Natural killer cell (primary cell): ENCODE measurements around the gene HPGDS. TPM values are rescaled to one million over a fixed set of nuclear protein-coding genes. Genes with fewer than 3 reads are reported as not detected.
"Not testable (repeated sequence)": the region's sequence is repeated elsewhere in the genome, so short reads cannot be mapped to it uniquely, and the experiment has no call there.

Experiments used
- ATAC-seq, 3 donors: fragments of 150-1000 bp in 2 of 3; fragments of 200-7000 bp in 1 of 3; cut with Tn5 transposase; 1 replicate in 1 of 3; 2 replicates in 2 of 3; pipeline ENCODE4 v1.10.0; 2021; ENCODE audit warnings: mild to moderate bottlenecking in 2 of 3, moderate library complexity in 2 of 3
- DNase-seq, 2 donors: peaks; one replicate each; pipeline versions ENCODE4 v3.0.0 to v3.0.0-alpha.2; 2013 to 2021; ENCODE audit warnings: mixed read lengths in 1 of 2
- H3K27ac ChIP-seq: one replicate; pipeline ENCODE4 v1.5.1; 2013; ENCODE audit warnings: mild to moderate bottlenecking, low read length
- H3K27me3 ChIP-seq: one replicate; pipeline ENCODE4 v1.6.1; 2013; ENCODE audit warnings: low read length; ENCODE audit not compliant: control insufficient read depth, insufficient read depth
- H3K36me3 ChIP-seq: one replicate; pipeline ENCODE4 v1.6.1; 2013; ENCODE audit warnings: low read length; ENCODE audit not compliant: control insufficient read depth, insufficient read depth
- H3K4me1 ChIP-seq: one replicate; pipeline ENCODE4 v1.6.1; 2013; ENCODE audit warnings: low read length; ENCODE audit not compliant: control insufficient read depth, insufficient read depth
- H3K4me3 ChIP-seq: one replicate; pipeline ENCODE4 v1.5.1; 2013; ENCODE audit warnings: low read length
- H3K9me3 ChIP-seq: one replicate; pipeline ENCODE4 v1.6.1; 2013; ENCODE audit warnings: low read length; ENCODE audit not compliant: control insufficient read depth, insufficient read depth
- H3K27ac Mint-ChIP-seq, 2 donors: one replicate each; pipeline ENCODE4 v1.8.0; 2022; ENCODE audit warnings: mild to moderate bottlenecking in 2 of 2, mixed read lengths in 2 of 2, moderate library complexity in 1 of 2
- H3K27me3 Mint-ChIP-seq, 2 donors: one replicate each; pipeline ENCODE4 v1.8.0; 2022; ENCODE audit warnings: low read depth in 2 of 2, mixed read lengths in 2 of 2
- H3K36me3 Mint-ChIP-seq: one replicate; pipeline ENCODE4 v1.8.0; 2022; ENCODE audit warnings: mixed read lengths
- H3K4me1 Mint-ChIP-seq, 2 donors: one replicate each; pipeline ENCODE4 v1.8.0; 2022; ENCODE audit warnings: mixed read lengths in 2 of 2
- H3K4me3 Mint-ChIP-seq: one replicate; pipeline ENCODE4 v1.8.0; 2022; ENCODE audit warnings: mild to moderate bottlenecking, moderate library complexity, mixed read lengths
- H3K9me3 Mint-ChIP-seq, 2 donors: one replicate each; pipeline ENCODE4 v1.8.0; 2022; ENCODE audit warnings: mixed read lengths in 2 of 2
- WGBS: methylation state at CpG from one replicate; pipeline ENCODE4 v1.1.7; 2013; ENCODE audit warnings: missing lambda C conversion rate; ENCODE audit not compliant: insufficient coverage; 5-methylcytosine and 5-hydroxymethylcytosine counted together
- intact Hi-C: fragments of 100-400 bp; cut with micrococcal nuclease; formaldehyde crosslinking; loops from one replicate; pipeline ENCODE4 v1.14.2; 2022
- total RNA-seq, 4 donors: library from RNA; stranded (reverse); fragments of 120-200 nt in 1 of 4; gene quantifications; one replicate each; pipeline versions ENCODE4 v1.2.3 to v1.2.4, GENCODE V29; 2013 to 2022
- TF ChIP-seq, protein P1 (sequence below): fragments of 200-600 bp; IDR thresholded peaks from one replicate; pipeline ENCODE4 v1.8.0; 2022; ENCODE audit warnings: antibody characterized with exemption

The HPGDS gene
- total RNA-seq, 3 donors from 2014 or later (not counting 1 experiment from before 2014, with no cell fraction given), result 0.36 to 4.3 TPM; not detected in 1

GRCh38 chr4:94329933-94330332 is 12.7 kb downstream of the HPGDS start:
- Histone ChIP-seq H3K4me1 (no peaks in the 10 kb centered on the region), H3K4me3 (no peak overlapping the region), H3K27me3 (no peaks in the 10 kb centered on the region), H3K27ac (no peak overlapping the region), H3K9me3 (peaks cover 21% of the 10 kb centered on the region), H3K36me3 (no peaks in the 10 kb centered on the region)
- DNase-seq (no peak), ATAC-seq (no peak)
- TF ChIP-seq, protein P1, sequence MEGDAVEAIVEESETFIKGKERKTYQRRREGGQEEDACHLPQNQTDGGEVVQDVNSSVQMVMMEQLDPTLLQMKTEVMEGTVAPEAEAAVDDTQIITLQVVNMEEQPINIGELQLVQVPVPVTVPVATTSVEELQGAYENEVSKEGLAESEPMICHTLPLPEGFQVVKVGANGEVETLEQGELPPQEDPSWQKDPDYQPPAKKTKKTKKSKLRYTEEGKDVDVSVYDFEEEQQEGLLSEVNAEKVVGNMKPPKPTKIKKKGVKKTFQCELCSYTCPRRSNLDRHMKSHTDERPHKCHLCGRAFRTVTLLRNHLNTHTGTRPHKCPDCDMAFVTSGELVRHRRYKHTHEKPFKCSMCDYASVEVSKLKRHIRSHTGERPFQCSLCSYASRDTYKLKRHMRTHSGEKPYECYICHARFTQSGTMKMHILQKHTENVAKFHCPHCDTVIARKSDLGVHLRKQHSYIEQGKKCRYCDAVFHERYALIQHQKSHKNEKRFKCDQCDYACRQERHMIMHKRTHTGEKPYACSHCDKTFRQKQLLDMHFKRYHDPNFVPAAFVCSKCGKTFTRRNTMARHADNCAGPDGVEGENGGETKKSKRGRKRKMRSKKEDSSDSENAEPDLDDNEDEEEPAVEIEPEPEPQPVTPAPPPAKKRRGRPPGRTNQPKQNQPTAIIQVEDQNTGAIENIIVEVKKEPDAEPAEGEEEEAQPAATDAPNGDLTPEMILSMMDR, result no peak
- peaks cover 0 to 6% of the 10 kb centered on the region in 2 donors for H3K4me1 Mint-ChIP-seq
- H3K27me3 Mint-ChIP-seq, result peaks cover 0 to 3% of the 10 kb centered on the region in 2 donors
- peaks cover 13% of the 10 kb centered on the region for H3K36me3 Mint-ChIP-seq
- 77% methylated on average over 1 of the region's 1 CpG for WGBS
- peaks cover 2 to 7% of the 10 kb centered on the region in 2 donors for H3K9me3 Mint-ChIP-seq
- no peak overlapping the region for H3K4me3 Mint-ChIP-seq
- intact Hi-C loops, result no loop called here
- no peak overlapping the region for H3K27ac Mint-ChIP-seq

DNA sequence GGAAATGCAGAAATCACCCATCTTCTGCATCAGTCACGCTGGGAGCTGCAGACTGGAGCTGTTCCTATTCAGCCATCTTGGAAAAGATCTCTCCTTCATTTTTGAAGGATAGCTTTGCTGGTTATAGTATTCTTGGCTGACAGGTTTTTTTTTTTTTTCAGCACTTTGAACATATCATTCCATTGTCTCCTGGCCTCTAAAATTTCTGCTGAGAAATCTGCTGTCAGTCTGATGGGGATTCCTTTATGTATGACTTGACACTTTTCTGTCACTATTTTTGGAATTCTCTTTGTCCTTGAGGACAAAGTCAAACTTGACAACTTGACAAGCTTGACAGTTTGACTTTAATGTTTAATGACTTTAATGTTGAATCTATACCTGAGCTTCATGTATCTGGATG is 16.8 kb downstream of the HPGDS start:
- Histone ChIP-seq H3K4me3 (no peak overlapping the region), H3K27ac (no peak overlapping the region), H3K27me3 (no peaks in the 10 kb centered on the region), H3K4me1 (no peaks in the 10 kb centered on the region), H3K9me3 (peaks cover 21% of the 10 kb centered on the region), H3K36me3 (no peaks in the 10 kb centered on the region)
- no peak for ATAC-seq
- TF ChIP-seq, protein P1, result no peak
- intact Hi-C loops, result no loop called here
- H3K36me3 Mint-ChIP-seq, result peaks cover 19% of the 10 kb centered on the region
- DNase-seq, result no peak
- H3K27ac Mint-ChIP-seq, result no peak overlapping the region
- H3K27me3 Mint-ChIP-seq, result peaks cover 0 to 3% of the 10 kb centered on the region in 2 donors
- H3K9me3 Mint-ChIP-seq, result peaks cover 7 to 12% of the 10 kb centered on the region in 2 donors
- H3K4me3 Mint-ChIP-seq, result no peak overlapping the region
- WGBS, result 100% methylated on average over 1 of the region's 1 CpG
- no peaks in the 10 kb centered on the region for H3K4me1 Mint-ChIP-seq

DNA sequence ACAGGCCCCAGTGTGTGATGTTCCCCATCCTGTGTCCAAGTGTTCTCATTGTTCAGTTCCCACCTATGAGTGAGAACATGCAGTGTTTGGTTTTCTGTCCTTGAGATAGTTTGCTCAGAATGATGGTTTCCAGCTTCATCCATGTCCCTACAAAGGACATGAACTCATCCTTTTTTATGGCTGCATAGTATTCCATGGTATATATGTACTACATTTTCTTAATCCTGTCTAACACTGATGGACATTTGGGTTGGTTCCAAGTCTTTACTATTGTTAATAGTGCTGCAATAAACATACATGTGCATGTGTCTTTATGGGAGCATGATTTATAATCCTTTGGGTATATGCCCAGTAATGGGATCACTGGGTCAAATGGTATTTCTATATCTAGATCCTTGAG is 22.7 kb downstream of the HPGDS start:
- not testable (repeated sequence) for H3K36me3 Mint-ChIP-seq

DNA sequence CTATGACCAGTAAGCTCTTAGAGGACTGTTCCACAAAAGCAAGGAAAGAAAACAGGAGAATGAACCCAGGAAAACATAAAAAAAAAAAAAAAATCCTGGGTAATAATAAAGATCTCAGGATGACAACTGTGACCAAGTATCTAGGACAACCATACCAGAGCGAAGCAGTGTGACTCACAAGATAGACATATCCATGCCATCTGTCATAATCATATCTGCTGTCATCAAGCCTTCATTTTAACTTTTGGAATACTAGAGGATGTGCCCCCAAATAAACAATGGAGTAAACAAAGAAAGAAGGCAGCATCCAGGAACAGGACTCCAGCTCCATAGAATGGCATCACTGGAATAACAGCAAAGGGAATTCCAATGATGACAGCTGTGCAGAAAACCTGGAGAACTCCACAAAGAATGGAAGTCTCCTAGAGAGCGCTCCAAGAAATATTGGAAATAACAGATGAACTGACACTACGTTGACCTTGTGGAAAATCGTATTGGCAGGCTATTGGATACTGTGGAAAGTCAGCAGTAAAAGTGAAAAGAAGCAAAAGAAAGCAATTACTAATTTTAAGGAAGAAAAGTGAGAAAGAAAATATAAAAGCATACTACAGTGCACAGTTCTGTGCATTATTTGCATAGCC is 35.3 kb downstream of the HPGDS start:
- H3K36me3 ChIP-seq, result no peaks in the 10 kb centered on the region
- intact Hi-C loops, result loop anchor here (1.0 kb wide), 1 partner anchor 15 kb away; no protein-coding TSS in a partner anchor
- TF ChIP-seq, protein P1, result no peak
- H3K4me3 Mint-ChIP-seq, result no peak overlapping the region
- H3K27ac ChIP-seq, result no peak overlapping the region
- WGBS, result 92% methylated on average over 4 of the region's 4 CpGs
- no peaks in the 10 kb centered on the region for H3K4me1 ChIP-seq
- DNase-seq (no peak), ATAC-seq (no peak)
- H3K27ac Mint-ChIP-seq, result no peak overlapping the region
- H3K4me3 ChIP-seq, result no peak overlapping the region
- H3K36me3 Mint-ChIP-seq, result peaks cover 8% of the 10 kb centered on the region
- peaks cover 0 to 2% of the 10 kb centered on the region in 2 donors for H3K9me3 Mint-ChIP-seq
- H3K27me3 Mint-ChIP-seq, result no peaks in the 10 kb centered on the region
- no peaks in the 10 kb centered on the region for H3K9me3 ChIP-seq
- no peaks in the 10 kb centered on the region for H3K27me3 ChIP-seq
- H3K4me1 Mint-ChIP-seq, result no peaks in the 10 kb centered on the region

More for the DNA sequence above, 22.7 kb downstream of the HPGDS start:
- intact Hi-C loops, H3K4me3 ChIP-seq, H3K36me3 ChIP-seq, H3K4me1 ChIP-seq, H3K9me3 ChIP-seq, H3K27ac Mint-ChIP-seq, H3K27me3 Mint-ChIP-seq, ATAC-seq, H3K4me3 Mint-ChIP-seq, DNase-seq, H3K4me1 Mint-ChIP-seq, H3K27ac ChIP-seq, H3K27me3 ChIP-seq: not testable (repeated sequence)
- peaks cover 5 to 12% of the 10 kb centered on the region in 2 donors for H3K9me3 Mint-ChIP-seq
